K562 (cell line): ENCODE results near the gene LAGE3.

Source experiments
- CHD7 ChIP-seq: fragments of 200-600 bp; sonication (generic); IDR thresholded peaks from one replicate; pipeline ENCODE4 v1.6.1; 2012; ENCODE audit warnings: mild to moderate bottlenecking, low read depth, low read length, inconsistent platforms
- E2F6 ChIP-seq, 2 experiments: IDR thresholded peaks; 2 replicates each; pipeline ENCODE4 v1.6.1; 2011; ENCODE audit warnings: borderline replicate concordance in 1 of 2, control low read depth in 1 of 2, low read depth in 1 of 2, low read length in 1 of 2, mild to moderate bottlenecking in 1 of 2, mixed read lengths in 1 of 2, moderate library complexity in 1 of 2; ENCODE audit not compliant: insufficient read depth in 1 of 2, insufficient read length in 1 of 2, poor library complexity in 1 of 2, severe bottlenecking in 1 of 2; ENCODE audit errors: extremely low read depth in 1 of 2
- EP300 ChIP-seq: IDR thresholded peaks from 2 replicates; pipeline ENCODE4 v1.6.1; 2012; ENCODE audit warnings: low read length, improper control_type of control experiment
- MLLT1 ChIP-seq, 2 experiments: fragments of 450-650 bp; IDR thresholded peaks; 2 replicates each; pipeline ENCODE4 v1.6.1; 2016
- PHB2 ChIP-seq: fragments of 450-650 bp; IDR thresholded peaks from 2 replicates; pipeline ENCODE4 v1.6.1; 2017; ENCODE audit warnings: low read depth
- POLR2AphosphoS5 ChIP-seq: IDR thresholded peaks from 2 replicates; pipeline ENCODE4 v1.6.1; 2011; ENCODE audit warnings: mild to moderate bottlenecking, low read depth, low read length, moderate library complexity; ENCODE audit not compliant: control insufficient read depth, insufficient read depth
- POLR2G ChIP-seq: fragments of 200-400 bp; formaldehyde crosslinking; IDR thresholded peaks from 2 replicates; pipeline ENCODE4 v1.6.1; 2017; ENCODE audit warnings: low read depth, mild to moderate bottlenecking, antibody characterized with exemption, low read length, moderate library complexity
- RCOR1 ChIP-seq, 2 experiments: IDR thresholded peaks; 2 replicates each; pipeline ENCODE4 v1.6.1; 2012; ENCODE audit warnings: low read depth in 2 of 2, low read length in 2 of 2, borderline replicate concordance in 1 of 2, improper control_type of control experiment in 1 of 2
- SMC3 ChIP-seq: conservative IDR thresholded peaks from 2 replicates; pipeline ENCODE4 v1.6.1; 2011; ENCODE audit warnings: low read depth, low read length, improper control_type of control experiment; ENCODE audit not compliant: insufficient read depth
- TEAD4 ChIP-seq, 2 experiments: sonication (generic) in 1 of 2; formaldehyde crosslinking in 1 of 2; IDR thresholded peaks; 2 replicates each; pipeline versions ENCODE4 v1.6.1 to v1.8.0; 2012 to 2022; ENCODE audit warnings: borderline replicate concordance in 1 of 2, inconsistent platforms in 1 of 2, low read length in 1 of 2, mild to moderate bottlenecking in 1 of 2, missing genetic modification reagents in 1 of 2
- ZBTB11 ChIP-seq, 3 experiments: fragments of 200-800 bp in 1 of 3; fragments of 250-450 bp in 1 of 3; fragments of 450-650 bp in 1 of 3; sonication (Bioruptor Pico) in 1 of 3; sonication (Bioruptor generic) in 1 of 3; formaldehyde crosslinking in 1 of 3; IDR thresholded peaks; 2 replicates each; pipeline versions ENCODE4 v1.6.1 to v1.8.0; 2016 to 2022; ENCODE audit warnings: mild to moderate bottlenecking in 2 of 3, missing genetic modification characterization in 2 of 3, missing compliant biosample characterization in 1 of 3, moderate library complexity in 1 of 3
- ZNF280A ChIP-seq: fragments of 450-650 bp; IDR thresholded peaks from 2 replicates; pipeline ENCODE4 v1.6.1; 2018; ENCODE audit warnings: mild to moderate bottlenecking, low read depth; ENCODE audit not compliant: partially characterized antibody

- TF ChIP-seq E2F6 (IDR thresholded peaks at IDR 0.05; ENCODE audit: borderline replicate concordance in 1 of 2, extremely low read depth in 1 of 2, insufficient read depth in 1 of 2, insufficient read length in 1 of 2, low read depth in 1 of 2, low read length in 1 of 2, poor library complexity in 1 of 2, severe bottlenecking in 1 of 2) (no peak), PHB2 (no peak), POLR2AphosphoS5 (peak; percentile 24), ZBTB11 (CRISPR knock-in tag; IDR thresholded peaks at IDR 0.05) (peak in 1 of 3 experiments; percentile 73; a peak in 1 of 6 replicates), SMC3 (no peak), ZNF280A (no peak), EP300 (no peak; the same call in 1 of the 2 replicates), POLR2G (peak; percentile 79), TEAD4 (IDR thresholded peaks at IDR 0.05; ENCODE audit: low read length) (no peak), TEAD4 (CRISPR knock-in tag; IDR thresholded peaks at IDR 0.05; ENCODE audit: borderline replicate concordance) (no peak), CHD7 (no peak), MLLT1 (IDR thresholded peaks at IDR 0.05) (no peak), RCOR1 (IDR thresholded peaks at IDR 0.05; ENCODE audit: borderline replicate concordance in 1 of 2, low read depth in 2 of 2, low read length in 2 of 2) (no peak)
Observed at GRCh38 chrX:154515966-154516655, 37.0 kb upstream of the LAGE3 start, which contains the start of gene FAM3A.
